GM18499 (cell line): ENCODE results near the gene SGPP2.

Experiments used
- ATAC-seq: cut with Tn5 transposase; IDR thresholded peaks from one replicate; pipeline ENCODE4 v1.9.1; 2021; ENCODE audit warnings: moderate number of reproducible peaks; ENCODE audit not compliant: insufficient read depth, unreplicated experiment

The SGPP2 gene

DNA sequence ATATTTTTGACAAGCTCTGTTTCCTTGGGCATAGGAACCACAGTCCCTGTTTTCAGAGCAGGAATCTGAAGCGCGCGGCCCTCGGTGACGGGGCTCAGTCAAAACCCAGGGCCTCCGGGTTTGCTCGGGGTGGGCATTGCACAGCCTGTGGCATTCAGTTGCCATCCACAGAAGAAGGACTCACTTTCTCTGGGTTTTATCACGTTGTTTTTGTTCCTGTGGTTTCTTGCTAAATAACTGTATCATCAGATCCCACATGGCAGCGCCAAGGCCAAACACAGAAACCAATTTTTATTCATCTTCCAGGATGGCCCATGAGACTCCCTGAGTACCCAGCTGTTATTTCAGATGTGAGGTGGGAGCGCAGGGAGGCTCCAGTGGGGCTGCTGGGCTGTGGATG is 35.6 kb downstream of the SGPP2 start:
- ATAC-seq = no peak

DNA sequence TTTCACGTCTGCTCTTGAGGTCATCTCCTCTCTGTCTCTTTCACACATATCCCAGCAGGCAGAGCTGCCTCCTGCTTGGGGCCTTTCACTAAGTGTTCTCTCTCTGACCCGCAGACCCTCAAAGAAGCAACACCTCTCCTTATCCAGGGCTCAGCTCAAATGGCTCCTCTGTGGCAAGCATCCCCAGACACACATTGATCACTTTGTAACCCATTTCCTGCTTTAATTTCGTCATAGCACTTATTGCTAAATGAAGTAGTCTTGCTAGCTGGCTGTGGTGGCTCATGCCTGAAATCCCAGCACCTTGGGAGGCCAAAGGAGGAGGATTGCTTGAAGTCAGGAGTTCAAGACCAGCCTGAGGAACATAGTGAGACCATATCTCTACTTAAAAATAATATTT is 41.4 kb downstream of the SGPP2 start:
- ATAC-seq = no peak

DNA sequence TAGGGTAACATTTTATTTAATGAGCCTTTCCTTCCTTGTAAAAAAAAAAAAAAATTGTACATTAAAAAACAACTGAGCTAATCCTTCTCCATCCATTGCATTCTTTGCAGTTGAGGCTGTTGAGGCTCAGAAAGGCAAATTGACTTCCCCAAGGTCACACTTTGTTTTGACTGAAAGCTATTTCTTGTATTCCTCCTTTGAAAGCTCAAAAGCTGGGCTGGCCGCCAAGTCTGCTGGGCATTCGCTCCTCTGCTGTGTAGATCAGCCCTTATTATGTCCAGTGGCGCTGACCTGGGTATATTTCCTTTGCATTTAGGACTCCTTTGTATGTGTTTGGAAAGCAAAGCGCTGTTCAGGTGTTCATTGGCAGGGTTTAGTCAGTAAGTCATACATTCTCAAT is 44.0 kb downstream of the SGPP2 start:
- ATAC-seq = no peak

DNA sequence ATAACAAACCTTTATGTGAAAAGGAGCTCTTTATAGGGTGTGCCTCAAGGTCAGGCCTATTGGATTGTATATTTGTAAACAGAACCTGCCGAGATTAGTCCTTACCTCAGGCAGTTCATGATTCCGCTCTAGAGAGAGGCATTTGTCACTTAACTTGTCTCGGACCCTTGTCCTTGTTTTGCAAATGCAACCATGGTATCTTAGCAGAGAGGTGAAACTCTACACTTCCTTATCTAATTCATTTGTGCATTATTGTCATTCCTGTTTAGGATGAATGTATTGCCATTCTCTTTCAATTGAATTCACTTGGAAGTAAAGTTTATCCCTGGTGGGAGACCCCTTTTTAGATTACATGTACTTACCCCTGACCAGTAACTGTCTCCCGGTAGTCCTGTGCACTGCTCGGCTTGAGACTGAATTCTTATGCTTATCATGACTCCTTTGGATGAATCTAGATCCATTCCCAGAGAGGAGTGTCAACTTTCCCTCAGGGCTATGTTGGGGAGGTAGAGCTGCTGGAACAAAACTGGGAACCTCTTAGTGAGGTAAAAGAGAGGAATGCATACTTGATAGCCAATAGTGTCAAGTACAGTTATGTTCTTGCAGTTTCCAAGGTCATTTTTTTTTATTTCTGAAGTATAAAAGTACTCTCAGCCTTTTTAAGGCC is 46.6 kb downstream of the SGPP2 start:
- ATAC-seq = no peak

DNA sequence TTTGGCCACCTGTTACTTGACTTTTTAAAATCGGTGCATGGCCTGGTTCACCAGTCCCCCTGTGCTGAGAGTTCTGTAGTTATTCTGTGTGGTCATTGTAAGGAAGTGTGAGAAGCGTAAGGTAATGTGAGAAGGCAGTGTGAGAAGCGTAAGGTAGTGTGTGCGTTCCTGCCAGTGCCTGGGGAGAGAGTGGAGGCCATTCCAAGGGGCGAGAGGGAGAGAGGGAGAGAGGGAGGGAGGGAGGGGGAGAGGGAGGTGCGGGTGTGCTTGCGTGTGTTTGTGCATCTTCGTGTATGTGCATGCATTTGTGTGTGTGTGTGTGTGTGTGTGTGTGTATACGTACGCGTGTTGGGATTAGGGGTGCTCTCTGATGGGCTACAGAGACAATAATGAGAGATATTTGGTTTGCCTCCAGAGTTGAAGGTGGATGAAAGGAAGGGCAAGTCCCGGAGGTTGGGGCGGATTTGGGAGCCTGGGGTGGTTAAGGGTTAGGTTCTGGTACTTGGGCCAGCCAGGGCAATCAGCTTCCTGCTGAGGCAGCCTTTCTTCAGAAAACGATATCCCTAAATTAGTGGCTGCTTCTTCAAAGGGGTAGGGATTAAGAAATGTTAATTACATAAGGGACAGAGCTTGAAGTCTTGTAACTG is 53.7 kb downstream of the SGPP2 start:
- ATAC-seq = no peak

DNA sequence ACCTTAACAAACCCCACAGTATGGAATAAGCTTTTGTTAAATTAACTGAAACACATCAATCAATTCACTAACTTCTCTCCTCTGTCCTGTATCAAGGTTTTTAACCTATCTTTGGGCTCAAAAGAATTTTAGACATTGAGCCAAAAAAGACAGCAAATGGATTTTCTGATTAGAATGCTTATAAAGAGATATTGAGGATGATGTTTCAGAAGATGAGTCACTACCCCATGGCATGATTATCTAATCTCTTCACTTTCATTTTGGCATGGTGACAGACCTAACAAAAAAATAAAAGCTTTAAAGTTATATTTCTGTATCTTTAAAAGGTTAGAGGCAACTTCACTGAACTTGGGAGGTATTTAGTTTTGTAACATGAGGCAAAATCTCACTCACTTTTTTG is 55.5 kb downstream of the SGPP2 start:
- no peak for ATAC-seq

DNA sequence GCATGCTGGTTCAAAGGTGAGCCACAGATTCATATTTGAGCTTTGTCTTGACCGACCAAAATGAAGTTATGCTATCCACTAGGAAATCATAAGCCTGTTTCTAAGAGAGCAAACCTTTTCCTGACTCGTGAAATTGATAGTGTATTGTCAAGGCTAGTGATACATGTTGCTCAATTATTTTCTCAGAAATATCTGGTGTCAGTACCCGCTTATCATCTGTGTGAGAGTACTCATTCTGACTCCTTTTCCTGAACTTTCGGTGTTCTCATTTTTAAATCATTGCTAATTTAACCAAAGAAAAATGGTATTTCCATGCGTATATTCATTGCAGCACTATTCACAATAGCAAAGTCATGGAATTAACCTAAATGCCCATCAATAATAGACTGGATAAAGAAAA is 56.2 kb downstream of the SGPP2 start:
- no peak for ATAC-seq

DNA sequence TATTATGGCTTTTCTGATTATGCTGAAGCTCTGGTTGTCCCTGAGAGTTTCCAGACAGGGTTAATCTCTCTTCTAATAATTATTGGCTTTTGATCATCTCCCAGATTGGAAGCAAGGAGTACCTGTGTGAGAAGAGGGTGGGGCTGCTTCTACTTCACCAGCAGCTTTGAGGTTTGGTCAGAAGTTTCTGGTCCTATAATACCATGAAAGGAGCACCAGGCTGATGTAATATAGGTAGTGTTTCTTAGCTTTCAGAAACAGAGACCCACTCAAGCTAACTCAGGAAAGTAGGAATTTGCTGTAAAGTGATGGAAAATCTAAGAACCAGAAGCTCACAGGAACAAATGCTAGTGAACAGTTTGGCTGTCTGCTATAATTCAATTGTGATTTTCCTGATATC is 57.6 kb downstream of the SGPP2 start:
- ATAC-seq = no peak

DNA sequence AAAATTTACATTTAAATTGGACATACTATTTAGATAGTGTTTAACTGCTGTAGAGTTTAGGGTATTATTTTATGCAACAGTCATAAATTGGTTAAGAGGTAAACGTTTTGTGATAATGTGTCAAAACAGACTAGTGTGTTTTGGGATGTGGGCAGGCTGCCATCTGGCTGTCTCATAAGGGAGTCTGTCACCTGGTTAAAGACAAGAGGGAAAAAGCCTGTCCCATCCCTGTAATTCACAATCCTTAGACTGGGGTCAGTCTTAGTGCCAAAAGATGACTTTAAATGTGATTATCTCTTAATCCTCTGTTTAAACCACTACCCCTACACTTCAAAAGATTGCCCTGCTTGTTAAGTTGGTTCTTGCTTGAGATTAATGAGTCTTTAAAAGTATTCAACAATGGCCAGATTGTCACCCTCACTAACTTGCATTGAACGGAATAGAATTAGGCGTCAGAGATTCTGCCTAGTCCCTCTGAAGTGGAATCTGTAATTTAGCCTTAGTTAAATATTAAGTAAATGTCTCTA is 59.2 kb downstream of the SGPP2 start:
- no peak for ATAC-seq

DNA sequence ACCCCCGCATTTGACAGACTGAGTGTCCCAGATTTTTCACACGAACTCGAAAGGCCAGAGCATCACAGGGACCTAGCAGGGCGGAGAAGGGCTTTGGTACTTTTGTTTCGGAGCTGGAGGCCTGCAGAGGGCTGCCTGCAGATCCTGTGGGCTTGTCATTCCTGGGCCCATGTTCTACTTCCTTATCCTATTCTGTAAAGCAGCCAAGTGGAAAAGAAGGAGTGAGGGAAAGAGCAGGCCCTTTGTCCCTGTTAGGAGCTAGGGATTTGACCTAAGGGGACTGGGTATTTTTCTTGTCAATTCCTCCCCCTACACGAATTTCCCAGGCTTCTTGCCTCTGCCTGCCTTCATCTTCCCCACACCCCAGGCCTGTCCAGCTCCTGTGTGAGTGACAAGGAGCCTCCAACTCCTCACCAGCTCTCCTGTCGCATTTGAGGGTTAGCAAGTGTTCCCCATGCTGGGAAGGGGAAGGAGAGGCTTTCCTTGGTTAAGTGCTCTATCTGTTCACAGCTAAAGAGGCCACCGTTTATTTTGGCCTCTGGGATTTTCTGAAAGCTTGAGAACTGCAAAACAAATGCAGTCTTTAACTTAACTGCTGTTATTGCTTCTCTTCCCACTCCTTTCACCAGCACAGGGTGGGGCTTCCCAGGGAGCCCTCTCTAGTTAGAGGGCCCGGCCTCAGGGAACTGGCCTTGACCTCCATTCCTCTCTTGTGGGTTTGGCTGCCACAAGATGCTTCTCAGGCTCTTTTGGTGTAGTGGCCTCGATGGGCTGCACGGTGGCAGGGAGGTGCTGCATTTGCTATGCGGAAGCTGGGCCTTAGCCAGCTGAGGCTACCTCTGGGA is 61.2 kb downstream of the SGPP2 start:
- ATAC-seq = no peak

DNA sequence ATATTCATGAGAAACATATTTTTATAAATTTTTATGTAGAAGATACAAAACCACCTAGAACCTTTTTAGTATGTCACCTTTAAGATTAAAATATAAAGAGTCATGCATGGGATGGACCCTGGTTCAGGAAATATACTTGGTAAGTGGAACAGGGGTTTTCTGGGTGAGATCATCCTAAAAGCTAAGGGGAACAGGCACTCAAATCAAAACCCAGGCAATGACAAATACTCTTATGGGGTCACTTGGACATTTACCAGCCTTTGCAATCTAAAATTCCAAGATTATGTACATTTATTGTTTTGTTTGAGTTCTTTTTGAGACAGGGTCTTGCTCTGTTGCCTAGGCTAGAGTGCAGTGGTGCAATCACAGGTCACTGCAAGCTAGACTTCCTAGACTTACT is 65.8 kb downstream of the SGPP2 start:
- ATAC-seq = no peak

DNA sequence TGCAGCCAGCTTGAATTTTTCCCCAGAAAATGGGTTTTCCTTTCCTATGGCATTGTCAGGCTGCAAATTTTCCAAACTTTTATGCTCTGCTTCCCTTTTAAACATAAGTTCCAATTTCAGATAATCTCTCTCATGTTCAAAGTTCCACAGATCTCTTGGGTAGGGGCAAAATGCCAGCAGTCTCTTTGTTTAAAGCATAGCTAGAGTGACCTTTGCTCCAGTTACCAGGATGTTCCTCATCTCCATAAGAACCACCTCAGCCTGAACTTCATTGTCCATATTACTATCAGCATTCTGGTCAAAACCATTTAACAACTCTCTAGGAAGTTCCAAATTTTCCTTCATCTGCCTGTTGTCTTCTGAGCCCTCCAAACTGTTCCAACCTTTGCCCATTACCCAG is 68.3 kb downstream of the SGPP2 start:
- ATAC-seq = no peak

DNA sequence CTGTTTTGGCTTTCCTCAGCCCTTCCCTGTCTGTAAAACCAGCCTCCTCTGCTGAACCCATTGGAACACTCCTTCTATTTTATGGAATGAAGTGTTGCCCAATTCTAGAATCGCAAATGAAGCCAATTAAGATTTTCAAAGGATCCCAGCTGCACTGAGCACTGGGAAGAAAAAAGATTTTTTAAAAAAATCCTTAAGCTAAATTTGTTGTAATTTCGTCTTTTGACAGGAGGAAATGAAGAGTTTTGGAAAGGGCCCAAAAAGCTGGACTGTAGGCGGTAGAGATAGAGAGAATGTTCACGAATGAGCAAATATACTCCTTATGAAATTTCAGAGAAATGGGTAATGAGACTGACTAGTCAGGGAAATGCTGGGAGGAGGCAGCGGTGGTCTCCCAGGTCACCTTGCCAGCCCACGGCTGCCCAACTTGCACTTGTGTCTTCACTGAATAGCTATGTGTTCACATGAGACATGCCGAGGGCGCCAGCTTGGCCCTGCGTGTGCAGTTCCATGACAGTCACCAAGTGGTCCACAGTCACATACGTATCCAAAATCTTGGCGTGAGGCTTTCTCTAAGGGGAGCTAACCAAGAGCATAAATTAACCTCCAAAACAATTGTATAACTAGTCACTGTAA is 69.9 kb downstream of the SGPP2 start:
- ATAC-seq = no peak

DNA sequence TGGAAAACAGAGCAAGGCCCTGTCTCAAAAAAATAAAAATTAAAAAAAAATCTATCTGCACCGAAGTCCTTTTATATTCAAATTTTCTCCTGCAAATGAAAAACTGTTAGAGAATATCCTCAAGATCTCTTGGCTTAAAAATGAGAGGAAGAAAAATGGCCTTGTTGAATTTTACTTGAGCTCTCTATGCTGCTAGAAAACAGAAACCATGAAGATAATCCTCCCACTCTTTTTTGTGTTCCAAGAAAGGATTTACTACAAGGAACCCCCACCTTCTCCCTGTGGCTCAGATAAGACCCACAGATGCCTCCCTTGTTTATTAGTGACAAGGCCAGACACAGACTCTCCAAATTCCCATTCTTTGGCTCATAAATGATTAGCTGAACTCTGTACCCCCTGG is 71.0 kb downstream of the SGPP2 start:
- ATAC-seq = no peak

DNA sequence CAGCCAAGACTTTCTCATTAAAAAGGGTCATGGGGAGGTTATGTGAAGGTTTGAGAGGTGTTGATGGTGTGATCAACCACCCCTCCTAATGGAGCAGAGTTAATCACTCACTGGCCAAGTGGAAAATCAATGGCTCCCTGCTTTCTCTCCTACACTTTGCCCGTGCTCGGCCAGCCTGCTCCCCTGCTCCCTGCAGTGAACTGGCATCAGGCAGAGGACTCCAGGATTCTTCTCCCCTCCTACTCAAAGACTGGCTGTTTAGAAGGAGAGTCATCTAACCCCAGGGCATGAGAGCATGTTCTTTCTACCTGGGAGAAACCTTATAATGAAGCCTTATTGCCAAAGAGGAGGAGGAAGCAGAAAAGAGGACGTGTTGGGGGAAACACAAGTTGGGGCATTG is 74.9 kb downstream of the SGPP2 start:
- no peak for ATAC-seq

DNA sequence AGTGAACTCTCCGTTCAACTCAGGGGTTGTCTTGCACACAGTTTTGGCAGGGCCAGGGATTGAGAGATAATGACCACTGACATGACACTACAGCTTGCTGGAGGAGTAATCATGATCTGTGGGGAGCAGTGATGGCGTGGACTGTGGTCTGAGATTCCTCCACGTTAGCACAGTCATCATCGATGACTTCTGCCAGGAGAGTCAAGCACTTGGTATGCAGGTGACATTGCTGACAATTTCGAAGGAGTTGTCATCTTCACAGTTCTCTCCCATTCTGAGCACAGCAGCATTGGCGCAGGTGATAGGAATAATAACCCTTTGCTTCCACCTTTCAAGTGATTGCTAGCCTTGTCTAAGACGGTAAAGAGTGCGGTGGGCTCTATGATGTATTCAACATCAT is 79.8 kb downstream of the SGPP2 start:
- no peak for ATAC-seq

DNA sequence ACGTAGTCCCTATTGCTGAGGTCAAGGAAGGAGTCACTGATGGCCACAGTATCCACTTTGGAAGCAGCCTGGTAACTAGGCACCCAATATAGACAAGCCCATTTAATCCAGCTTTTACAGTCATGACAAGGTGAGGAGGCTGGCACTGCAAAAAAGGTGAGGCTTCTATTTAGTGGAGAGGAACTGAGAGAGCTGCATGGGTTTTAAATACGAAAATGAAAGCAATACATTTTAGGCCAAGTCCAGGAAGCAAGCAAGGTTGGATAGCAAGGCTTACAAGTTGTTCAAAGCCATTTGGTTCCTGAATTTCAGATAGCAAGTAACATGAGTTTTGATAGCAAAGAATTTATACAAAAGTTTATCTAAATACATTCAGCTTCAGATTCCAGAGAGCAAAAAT is 80.4 kb downstream of the SGPP2 start:
- ATAC-seq = peak; percentile 96

DNA sequence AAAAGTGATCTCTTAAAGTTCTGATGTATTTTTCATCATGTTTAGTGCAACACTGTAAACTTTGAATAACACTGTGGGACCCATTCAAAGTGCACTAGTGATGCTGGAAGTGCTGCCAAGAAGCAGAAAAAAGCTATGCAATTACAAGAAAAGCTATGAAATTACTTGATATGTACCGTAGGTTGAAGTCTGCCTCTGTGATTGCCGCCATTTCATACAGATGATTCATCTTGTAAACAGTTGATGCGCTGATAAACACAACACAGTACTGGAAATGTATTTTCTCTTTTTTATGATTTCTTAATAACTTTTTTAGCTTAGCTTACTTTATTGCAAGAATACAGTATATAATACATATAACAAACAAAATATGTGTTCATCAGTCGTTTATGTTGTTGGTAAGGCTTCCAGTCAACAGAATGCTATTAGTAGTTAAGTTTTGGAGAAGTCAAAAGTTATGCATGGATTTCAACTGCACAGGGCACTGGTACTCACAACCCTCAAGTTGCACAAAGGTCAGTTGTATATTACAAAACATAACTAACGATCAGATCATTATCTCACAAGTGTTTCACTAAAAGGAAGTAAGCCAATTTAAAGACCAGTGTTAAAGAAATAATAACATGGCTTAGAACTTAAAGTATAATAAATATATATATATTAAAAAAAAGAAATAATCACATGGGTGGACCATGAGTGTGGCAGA is 82.0 kb downstream of the SGPP2 start:
- ATAC-seq = no peak

DNA sequence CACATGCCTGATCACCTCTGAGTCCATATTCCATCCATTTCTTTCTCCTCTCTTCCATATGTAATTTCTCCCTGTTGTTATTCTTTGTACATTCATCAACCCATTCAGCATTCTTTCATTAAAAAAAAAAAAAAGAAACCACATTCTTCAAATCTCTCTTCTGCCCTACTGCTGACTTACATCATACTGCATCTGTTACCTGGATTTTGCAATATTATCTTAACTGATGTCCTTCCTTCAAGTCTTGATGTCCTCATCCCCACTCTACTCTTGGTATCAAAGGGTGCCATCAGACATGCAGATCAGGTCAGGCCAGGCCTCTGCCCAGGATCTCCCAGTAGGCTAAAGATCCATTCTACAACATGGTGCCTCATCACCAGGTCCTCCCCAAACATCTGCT is 90.6 kb downstream of the SGPP2 start:
- no peak for ATAC-seq
